ENCODE data around the gene RGS6.

Gene RGS6

DNA sequence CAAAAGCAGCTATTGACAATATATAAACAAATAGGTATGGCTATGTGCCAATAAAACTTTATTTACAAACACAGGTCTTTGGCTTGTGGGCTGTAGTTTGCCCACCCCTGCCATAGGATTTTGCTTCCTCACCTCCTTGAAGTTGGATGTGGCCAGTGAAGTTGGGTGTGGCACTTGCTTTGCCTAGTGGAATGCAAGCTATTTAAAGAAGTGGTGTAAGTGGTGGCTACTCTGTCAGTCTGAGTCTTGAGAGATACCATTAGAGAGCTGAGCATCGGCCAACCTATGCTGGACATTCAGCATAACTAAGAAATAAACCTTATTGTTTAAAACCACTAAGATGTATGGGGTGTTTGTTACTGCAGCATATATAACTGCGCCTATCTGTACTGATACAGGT, 321.3 kb downstream of the RGS6 start:
- Histone ChIP-seq H3K27ac (no peak overlapping the region), H3K4me3 (ENCODE audit: low read depth in 1 of 2, low read length in 1 of 2) (no peak overlapping the region), H3K9me3 (no peaks in the 10 kb centered on the region), H3K27me3 (no peaks in the 10 kb centered on the region), H3K4me1 (ENCODE audit: control insufficient read depth in 1 of 2, insufficient read depth in 1 of 2, low read depth in 1 of 2, low read length in 1 of 2) (no peaks in the 10 kb centered on the region), H3K36me3 (no peaks in the 10 kb centered on the region)
- TF ChIP-seq CTCF (IDR thresholded peaks at IDR 0.05), result no peak

DNA sequence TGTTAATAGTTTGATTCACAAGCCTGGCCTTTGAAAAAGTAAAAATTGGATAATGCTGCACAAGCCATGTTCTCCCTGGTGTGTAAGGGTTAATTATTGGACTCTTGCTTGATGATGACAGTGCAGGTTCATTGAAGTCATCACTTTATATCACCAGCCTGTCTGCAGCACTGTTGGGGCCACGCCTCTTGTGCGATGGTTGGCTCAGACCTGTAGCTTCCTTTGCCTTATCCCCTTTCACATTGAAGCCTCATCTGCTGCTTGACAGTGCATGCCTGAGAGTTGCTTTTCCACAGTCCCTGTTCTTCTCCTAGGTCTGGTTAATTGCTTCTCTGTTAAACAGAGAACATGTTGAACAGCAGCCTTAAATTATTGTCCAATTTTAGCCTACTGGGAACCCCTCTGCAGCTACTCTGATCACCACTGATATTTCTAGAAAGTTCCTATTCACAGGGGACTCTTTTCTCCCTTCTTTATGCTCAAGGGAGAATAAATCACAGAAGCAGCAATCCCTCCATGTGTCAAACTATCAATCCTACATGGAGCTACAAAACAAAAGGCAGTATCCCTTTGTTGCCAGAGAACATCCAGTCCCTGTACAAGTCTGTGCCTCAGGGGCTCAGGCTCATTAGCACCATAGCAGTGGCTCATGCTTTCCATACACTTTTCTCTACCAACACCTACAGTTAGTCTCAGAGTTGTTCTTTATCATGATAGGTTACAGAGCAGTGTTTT, 322.1 kb downstream of the RGS6 start:
- no peak for TF ChIP-seq CTCF (IDR thresholded peaks at IDR 0.05)

GRCh38 chr14:72254937-72255472, 322.8 kb downstream of the RGS6 start:
- no peak for TF ChIP-seq CTCF (IDR thresholded peaks at IDR 0.05)
- no peak overlapping the region for H3K27ac ChIP-seq
- H3K4me1 ChIP-seq (ENCODE audit: control insufficient read depth in 1 of 2, insufficient read depth in 1 of 2, low read depth in 1 of 2, low read length in 1 of 2), result no peaks in the 10 kb centered on the region
- no peaks in the 10 kb centered on the region for H3K9me3 ChIP-seq
- H3K27me3 ChIP-seq, result no peaks in the 10 kb centered on the region
- H3K4me3 ChIP-seq (ENCODE audit: low read depth in 1 of 2, low read length in 1 of 2), result no peak overlapping the region
- H3K36me3 ChIP-seq, result no peaks in the 10 kb centered on the region

More for the DNA sequence above, 322.1 kb downstream of the RGS6 start:
- H3K9me3 ChIP-seq, result no peaks in the 10 kb centered on the region
- no peak overlapping the region for H3K27ac ChIP-seq
- H3K27me3 ChIP-seq, result no peaks in the 10 kb centered on the region
- H3K4me1 ChIP-seq (ENCODE audit: control insufficient read depth in 1 of 2, insufficient read depth in 1 of 2, low read depth in 1 of 2, low read length in 1 of 2), result no peaks in the 10 kb centered on the region
- H3K4me3 ChIP-seq (ENCODE audit: low read depth in 1 of 2, low read length in 1 of 2), result no peak overlapping the region
- H3K36me3 ChIP-seq, result no peaks in the 10 kb centered on the region

DNA sequence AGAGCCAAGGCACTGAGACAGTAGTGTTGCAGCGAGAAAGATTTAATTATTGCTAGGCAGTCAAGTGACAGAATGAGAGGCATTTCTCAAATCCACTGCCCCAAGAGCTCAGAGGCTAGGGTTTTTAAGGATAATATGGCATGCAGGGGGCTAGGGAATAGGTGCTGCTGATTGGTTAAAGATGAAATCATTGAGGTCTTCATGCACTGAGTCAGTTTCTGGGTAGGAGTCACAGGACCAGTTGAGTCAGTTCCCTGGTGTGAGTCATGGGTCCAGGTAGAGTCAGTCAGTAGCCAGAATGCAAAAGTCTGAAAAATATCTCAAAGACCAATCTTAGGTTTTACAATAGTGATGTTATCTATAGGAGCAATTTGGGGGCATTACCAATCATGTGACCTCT, 323.8 kb downstream of the RGS6 start:
- no peaks in the 10 kb centered on the region for H3K9me3 ChIP-seq
- H3K4me1 ChIP-seq (ENCODE audit: control insufficient read depth in 1 of 2, insufficient read depth in 1 of 2, low read depth in 1 of 2, low read length in 1 of 2), result no peaks in the 10 kb centered on the region
- H3K4me3 ChIP-seq (ENCODE audit: low read depth in 1 of 2, low read length in 1 of 2), result no peak overlapping the region
- H3K27me3 ChIP-seq, result no peaks in the 10 kb centered on the region
- H3K36me3 ChIP-seq, result no peaks in the 10 kb centered on the region
- no peak for TF ChIP-seq CTCF (IDR thresholded peaks at IDR 0.05)
- H3K27ac ChIP-seq, result no peak overlapping the region

DNA sequence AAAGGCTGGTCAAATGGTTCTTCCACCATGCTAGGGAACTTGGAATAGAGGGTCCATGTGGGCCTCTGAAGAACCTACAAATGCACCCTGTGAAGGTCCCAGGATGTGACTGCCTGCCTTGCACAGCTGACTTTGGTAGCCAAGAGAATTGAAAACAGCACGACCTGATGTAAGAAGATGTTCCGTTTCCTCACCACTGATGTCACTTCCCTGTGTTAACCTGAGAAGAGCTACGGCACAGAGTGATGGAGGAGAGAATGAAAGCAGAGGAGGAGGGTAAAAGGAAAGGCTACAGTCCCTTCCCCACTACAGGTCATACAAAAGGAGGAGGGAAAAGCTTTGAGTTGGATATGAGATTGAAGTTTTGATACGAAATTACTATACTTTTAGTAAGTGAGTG, 328.8 kb downstream of the RGS6 start:
- no peak for TF ChIP-seq CTCF (IDR thresholded peaks at IDR 0.05)
- H3K27ac ChIP-seq, result no peak overlapping the region
- no peak overlapping the region for H3K4me3 ChIP-seq (ENCODE audit: low read depth in 1 of 2, low read length in 1 of 2)
- no peaks in the 10 kb centered on the region for H3K36me3 ChIP-seq
- H3K9me3 ChIP-seq, result no peaks in the 10 kb centered on the region
- H3K4me1 ChIP-seq (ENCODE audit: control insufficient read depth in 1 of 2, insufficient read depth in 1 of 2, low read depth in 1 of 2, low read length in 1 of 2), result no peaks in the 10 kb centered on the region
- no peaks in the 10 kb centered on the region for H3K27me3 ChIP-seq

Measured in neutrophil (primary cell).